Esophagus muscularis mucosa (tissue), 4 donors: ENCODE data around the gene DISP3.

ENCODE experiments used
- EP300 ChIP-seq: sonication (generic); formaldehyde crosslinking; IDR thresholded peaks from one replicate; pipeline ENCODE4 v1.6.1; 2017; ENCODE audit warnings: antibody characterized with exemption
- POLR2A ChIP-seq: fragments of 450-650 bp; IDR thresholded peaks from one replicate; pipeline ENCODE4 v1.6.1; 2017; ENCODE audit warnings: antibody characterized with exemption, moderate library complexity, mild to moderate bottlenecking, low read depth
- TF ChIP-seq, protein P1 (sequence below), 3 experiments: fragments of 200-600 bp in 2 of 3; fragments of 450-650 bp in 1 of 3; sonication (generic) in 2 of 3; IDR thresholded peaks; one replicate each; pipeline ENCODE4 v1.5.1; 2017 to 2019; ENCODE audit warnings: antibody characterized with exemption in 3 of 3, mild to moderate bottlenecking in 2 of 3, moderate library complexity in 1 of 3

DNA sequence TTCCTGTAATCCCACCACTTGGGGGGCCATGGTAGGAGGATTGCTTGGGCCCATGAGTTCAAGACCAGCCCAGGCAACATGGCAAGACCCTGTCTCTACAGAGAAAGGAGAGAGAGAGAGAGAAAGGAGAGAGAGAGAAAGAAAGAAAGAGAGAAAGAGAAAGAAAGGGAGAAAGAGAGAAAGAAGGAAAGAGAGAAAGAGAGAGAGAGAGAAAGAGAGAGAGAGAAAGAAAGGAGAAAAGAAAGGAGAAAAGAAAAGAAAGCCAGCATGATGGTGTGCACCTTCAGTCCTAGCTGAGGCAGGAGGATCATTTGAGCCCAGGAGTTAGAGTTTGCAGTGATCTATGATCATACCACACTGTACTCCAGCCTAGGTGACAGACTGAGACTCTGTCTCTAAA is 82.8 kb downstream of the DISP3 start:
- no peak for TF ChIP-seq POLR2A
- TF ChIP-seq, protein P1, sequence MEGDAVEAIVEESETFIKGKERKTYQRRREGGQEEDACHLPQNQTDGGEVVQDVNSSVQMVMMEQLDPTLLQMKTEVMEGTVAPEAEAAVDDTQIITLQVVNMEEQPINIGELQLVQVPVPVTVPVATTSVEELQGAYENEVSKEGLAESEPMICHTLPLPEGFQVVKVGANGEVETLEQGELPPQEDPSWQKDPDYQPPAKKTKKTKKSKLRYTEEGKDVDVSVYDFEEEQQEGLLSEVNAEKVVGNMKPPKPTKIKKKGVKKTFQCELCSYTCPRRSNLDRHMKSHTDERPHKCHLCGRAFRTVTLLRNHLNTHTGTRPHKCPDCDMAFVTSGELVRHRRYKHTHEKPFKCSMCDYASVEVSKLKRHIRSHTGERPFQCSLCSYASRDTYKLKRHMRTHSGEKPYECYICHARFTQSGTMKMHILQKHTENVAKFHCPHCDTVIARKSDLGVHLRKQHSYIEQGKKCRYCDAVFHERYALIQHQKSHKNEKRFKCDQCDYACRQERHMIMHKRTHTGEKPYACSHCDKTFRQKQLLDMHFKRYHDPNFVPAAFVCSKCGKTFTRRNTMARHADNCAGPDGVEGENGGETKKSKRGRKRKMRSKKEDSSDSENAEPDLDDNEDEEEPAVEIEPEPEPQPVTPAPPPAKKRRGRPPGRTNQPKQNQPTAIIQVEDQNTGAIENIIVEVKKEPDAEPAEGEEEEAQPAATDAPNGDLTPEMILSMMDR (IDR thresholded peaks at IDR 0.05) = no peak
- no peak for TF ChIP-seq EP300
